ENCODE results near the gene NAMPT.

- no peak for TF ChIP-seq CTCF (IDR thresholded peaks at IDR 0.05)
- TF ChIP-seq POLR2A (IDR thresholded peaks at IDR 0.05) = no peak
Measured at GRCh38 chr7:106199024-106199423, 85.8 kb downstream of the NAMPT start.

Measured in thyroid gland (tissue), 4 donors.